BE2C (cell line): ENCODE measurements around the gene TCERG1L.

Experiments used
- DNase-seq: peaks from one replicate; pipeline ENCODE4 v3.0.0-alpha.2; 2020
- H3K27me3 ChIP-seq: fragments of 250-450 bp; sonication (Bioruptor Pico); 2 replicates; pipeline ENCODE4 v1.5.1; 2020; ENCODE audit warnings: mild to moderate bottlenecking
- H3K36me3 ChIP-seq: fragments of 250-450 bp; sonication (Bioruptor Pico); 2 replicates; pipeline ENCODE4 v1.5.1; 2020; ENCODE audit warnings: mild to moderate bottlenecking
- H3K4me1 ChIP-seq: fragments of 250-450 bp; sonication (Bioruptor Pico); 2 replicates; pipeline ENCODE4 v1.5.1; 2020
- H3K4me3 ChIP-seq: 2 replicates; pipeline ENCODE4 v1.5.1; 2011; ENCODE audit warnings: low read depth, low read length
- H3K9me3 ChIP-seq: fragments of 250-450 bp; sonication (Bioruptor Pico); 2 replicates; pipeline ENCODE4 v1.5.1; 2020
- TF ChIP-seq, protein P1 (sequence below): IDR thresholded peaks from 2 replicates; pipeline ENCODE4 v1.5.1; 2012; ENCODE audit warnings: mild to moderate bottlenecking, low read depth, low read length

Gene TCERG1L

DNA sequence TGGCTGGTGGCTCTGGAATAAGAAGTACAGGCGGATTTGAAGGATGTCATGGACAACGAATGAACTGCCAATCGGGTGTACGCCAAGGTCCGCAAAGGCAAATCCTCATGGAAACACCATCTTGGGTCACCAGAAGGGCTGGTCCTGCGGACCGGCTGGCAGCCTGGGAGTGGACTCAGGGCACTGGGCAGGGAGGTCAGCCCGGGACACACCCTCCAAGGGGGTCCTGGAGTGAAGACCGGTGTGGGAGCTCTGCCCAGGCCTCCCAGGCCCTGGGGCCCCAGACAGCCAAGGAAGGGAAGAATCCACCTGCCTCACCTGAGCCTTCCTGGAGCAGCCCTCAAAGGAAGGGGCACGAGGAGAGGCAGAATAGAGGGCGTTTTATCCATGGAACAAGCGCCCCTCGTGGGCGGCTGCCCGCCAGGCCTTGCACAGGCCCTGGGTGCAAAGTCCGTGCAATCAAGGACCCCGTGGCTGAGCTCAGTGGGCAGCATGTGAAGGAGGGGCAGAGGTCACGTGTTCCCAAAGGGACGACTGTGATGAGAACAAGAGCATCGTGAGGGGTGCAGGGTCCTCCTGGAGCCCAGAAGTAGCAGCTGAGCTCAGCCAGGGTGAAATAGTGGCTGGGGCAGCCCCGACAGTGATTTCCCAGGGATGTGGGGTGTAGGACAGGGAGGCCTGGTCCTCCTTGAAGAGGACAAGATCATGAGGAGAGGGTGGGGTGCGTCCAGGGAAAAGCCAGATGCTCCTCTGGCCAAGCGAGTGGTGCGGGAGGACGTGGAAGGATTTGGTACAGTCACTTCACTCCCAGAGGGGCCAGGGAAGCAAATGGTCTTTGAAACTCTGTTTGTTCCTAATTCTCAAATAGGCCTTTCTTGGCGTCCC is 105.2 kb downstream of the TCERG1L start:
- Histone ChIP-seq H3K27me3 (no peaks in the 10 kb centered on the region), H3K4me3 (no peak overlapping the region), H3K9me3 (no peaks in the 10 kb centered on the region), H3K36me3 (no peaks in the 10 kb centered on the region), H3K4me1 (no peaks in the 10 kb centered on the region)
- TF ChIP-seq, protein P1, sequence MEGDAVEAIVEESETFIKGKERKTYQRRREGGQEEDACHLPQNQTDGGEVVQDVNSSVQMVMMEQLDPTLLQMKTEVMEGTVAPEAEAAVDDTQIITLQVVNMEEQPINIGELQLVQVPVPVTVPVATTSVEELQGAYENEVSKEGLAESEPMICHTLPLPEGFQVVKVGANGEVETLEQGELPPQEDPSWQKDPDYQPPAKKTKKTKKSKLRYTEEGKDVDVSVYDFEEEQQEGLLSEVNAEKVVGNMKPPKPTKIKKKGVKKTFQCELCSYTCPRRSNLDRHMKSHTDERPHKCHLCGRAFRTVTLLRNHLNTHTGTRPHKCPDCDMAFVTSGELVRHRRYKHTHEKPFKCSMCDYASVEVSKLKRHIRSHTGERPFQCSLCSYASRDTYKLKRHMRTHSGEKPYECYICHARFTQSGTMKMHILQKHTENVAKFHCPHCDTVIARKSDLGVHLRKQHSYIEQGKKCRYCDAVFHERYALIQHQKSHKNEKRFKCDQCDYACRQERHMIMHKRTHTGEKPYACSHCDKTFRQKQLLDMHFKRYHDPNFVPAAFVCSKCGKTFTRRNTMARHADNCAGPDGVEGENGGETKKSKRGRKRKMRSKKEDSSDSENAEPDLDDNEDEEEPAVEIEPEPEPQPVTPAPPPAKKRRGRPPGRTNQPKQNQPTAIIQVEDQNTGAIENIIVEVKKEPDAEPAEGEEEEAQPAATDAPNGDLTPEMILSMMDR: no peak
- no peak for DNase-seq

DNA sequence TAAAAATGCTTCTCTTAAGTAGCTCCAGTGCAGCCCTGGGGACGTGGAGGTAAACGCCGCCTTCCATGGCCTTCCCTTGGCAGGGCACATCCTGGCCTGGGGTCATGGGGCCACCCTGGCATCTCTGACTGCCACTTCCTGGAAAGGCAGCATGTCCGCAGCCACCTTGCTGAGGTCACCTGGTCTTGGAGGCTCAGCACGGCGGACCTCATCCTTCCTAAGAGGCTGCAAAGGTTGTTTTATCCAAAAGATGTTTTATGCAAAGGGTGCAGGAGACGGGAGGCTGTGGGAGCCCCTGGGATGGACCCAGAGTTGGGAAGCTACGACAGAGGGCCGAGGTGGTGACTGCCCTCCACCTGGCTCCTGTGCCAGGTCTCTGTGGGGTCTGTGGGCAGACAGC is 106.0 kb downstream of the TCERG1L start:
- Histone ChIP-seq H3K4me1 (no peaks in the 10 kb centered on the region), H3K27me3 (no peaks in the 10 kb centered on the region), H3K36me3 (no peaks in the 10 kb centered on the region), H3K4me3 (no peak overlapping the region), H3K9me3 (no peaks in the 10 kb centered on the region)
- TF ChIP-seq, protein P1: no peak
- DNase-seq: no peak

DNA sequence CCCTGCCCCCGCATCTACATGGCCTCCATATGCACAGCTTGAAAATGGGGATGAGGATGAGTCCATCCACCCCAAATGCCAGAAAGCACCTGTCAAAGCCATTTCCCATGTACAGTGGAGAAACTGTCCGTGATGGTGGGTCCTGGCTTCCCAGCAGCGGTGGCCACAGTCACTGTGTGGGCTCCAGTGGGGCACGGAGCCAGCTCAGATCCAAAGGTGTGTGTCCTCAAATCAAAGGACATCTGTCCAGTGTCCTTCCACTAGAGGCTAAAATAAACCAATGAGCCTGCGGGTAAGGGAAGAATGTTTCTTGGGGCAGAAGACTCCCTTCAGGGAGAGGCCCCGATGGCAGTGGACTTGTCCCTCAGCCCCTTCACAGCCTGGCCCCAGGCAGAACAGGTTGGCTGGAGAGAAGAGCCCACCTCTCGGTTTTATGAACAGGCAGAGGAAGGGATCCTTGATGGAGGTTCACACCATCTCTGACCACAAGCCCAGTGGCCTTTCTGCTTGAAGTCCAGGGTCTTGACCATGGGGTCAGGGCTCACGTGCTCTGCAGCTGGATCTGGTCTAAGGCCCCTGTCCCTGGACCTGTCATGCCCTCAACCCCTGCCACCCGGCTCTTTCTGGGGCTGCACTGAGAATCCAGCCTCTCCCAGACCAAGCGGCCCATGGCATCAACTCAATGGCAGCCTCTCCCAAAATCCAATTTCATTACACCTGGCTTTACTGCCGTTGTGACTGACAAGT is 106.9 kb downstream of the TCERG1L start:
- no peaks in the 10 kb centered on the region for H3K36me3 ChIP-seq
- no peaks in the 10 kb centered on the region for H3K4me1 ChIP-seq
- H3K9me3 ChIP-seq: no peaks in the 10 kb centered on the region
- no peak overlapping the region for H3K4me3 ChIP-seq
- TF ChIP-seq, protein P1: no peak
- DNase-seq: no peak
- no peaks in the 10 kb centered on the region for H3K27me3 ChIP-seq

DNA sequence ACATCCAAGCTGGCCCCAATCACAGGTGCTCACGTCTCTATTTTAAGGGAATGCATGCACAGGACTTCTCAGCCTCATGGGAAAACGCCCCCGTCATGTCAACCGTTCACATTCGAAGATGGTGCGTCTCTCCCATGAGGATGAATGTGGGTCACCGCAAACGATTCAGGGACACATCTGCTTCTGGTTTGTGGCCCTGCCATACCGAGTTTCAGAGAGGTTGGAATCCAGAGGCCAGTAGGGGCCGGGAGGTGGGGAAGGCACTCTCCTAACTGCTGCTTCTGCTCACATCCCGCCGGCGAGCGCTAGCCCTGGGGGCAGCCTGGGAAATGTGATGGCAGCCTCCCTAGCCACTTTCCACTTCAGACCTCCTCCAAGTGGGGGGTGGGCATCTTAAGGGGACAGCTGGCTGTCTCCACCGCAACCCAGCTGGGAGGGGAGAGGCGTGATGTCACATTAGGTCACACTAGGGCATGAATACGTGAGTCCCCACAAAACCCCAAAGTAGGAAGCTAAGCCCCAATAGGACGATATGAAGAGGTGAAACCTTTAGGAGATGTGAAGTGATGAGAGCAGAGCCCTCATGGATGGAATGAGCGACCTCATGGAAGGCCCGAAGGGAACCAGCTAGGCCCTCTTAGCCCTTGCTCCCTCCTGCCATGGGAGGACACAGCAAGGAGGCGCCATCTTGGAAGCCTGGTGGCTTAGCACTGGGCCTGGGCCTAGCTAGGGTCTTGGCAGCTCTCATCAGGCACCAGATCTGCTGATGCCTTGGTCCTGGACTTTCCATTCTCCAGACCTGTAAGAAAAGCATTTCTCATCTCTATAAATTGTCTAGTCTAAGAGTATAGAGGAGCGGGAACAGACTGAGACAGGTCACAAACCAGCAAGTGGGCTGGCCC is 107.8 kb downstream of the TCERG1L start:
- Histone ChIP-seq H3K27me3 (no peaks in the 10 kb centered on the region), H3K36me3 (no peaks in the 10 kb centered on the region), H3K4me3 (no peak overlapping the region), H3K9me3 (no peaks in the 10 kb centered on the region), H3K4me1 (no peaks in the 10 kb centered on the region)
- no peak for DNase-seq
- TF ChIP-seq, protein P1: no peak

DNA sequence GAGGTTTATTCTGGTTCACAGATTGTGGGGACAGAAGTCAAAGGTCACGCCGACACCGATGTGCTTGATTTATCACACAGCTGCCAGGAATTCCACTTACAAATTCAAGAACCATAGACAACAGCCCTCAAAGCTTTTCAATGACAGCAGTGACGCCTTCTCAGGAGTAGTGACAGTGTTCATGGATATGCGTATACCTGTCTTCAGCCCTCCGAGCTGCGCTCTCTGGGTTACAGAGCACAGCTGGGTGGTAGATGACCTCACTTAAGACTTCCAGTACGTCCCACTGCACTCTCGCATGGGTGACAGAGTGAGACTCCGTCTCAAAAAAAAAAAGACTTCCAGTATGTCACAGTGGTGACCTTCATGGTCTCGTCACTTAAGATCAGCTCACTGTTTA is 108.5 kb downstream of the TCERG1L start:
- H3K36me3 ChIP-seq: no peaks in the 10 kb centered on the region
- no peaks in the 10 kb centered on the region for H3K9me3 ChIP-seq
- TF ChIP-seq, protein P1: no peak
- no peak for DNase-seq
- H3K27me3 ChIP-seq: no peaks in the 10 kb centered on the region
- no peaks in the 10 kb centered on the region for H3K4me1 ChIP-seq
- H3K4me3 ChIP-seq: no peak overlapping the region
